Activated CD4-positive, alpha-beta memory T cell treated with anti-CD3 and anti-CD28 coated beads, Interleukin-2, amount 10 ng/mL, durations not matched to agents 7 days and 5 days (primary cell): ENCODE data around the gene PERCC1. TPM values are rescaled to one million over a fixed set of nuclear protein-coding genes. Genes with fewer than 3 reads are reported as not detected.

Experiments
- CTCF ChIA-PET: fragments of 350-600 bp; sonication (Branson Sonifier 250); formaldehyde crosslinking; loops from one replicate; lab custom pipeline; 2021; ENCODE audit warnings: antibody characterized with exemption, inconsistent platforms; lab: Charles Lee
- POLR2A ChIA-PET: fragments of 350-600 bp; sonication (Branson Sonifier 250); formaldehyde crosslinking; loops from one replicate; lab custom pipeline; 2021; ENCODE audit warnings: antibody characterized with exemption; lab: Charles Lee
- DNase-seq: peaks from one replicate; pipeline ENCODE4 v3.0.0-alpha.2; 2020
- H3K27ac Mint-ChIP-seq: one replicate; pipeline ENCODE4 v1.8.0; 2021; ENCODE audit warnings: mild to moderate bottlenecking, mixed read lengths
- H3K27me3 Mint-ChIP-seq: one replicate; pipeline ENCODE4 v1.8.0; 2021; ENCODE audit warnings: mixed read lengths
- H3K36me3 Mint-ChIP-seq: one replicate; pipeline ENCODE4 v1.8.0; 2021; ENCODE audit warnings: low read depth, mixed read lengths
- H3K4me1 Mint-ChIP-seq: one replicate; pipeline ENCODE4 v1.8.0; 2021; ENCODE audit warnings: mixed read lengths
- H3K4me3 Mint-ChIP-seq: one replicate; pipeline ENCODE4 v1.8.0; 2021; ENCODE audit warnings: mild to moderate bottlenecking, mixed read lengths
- H3K9me3 Mint-ChIP-seq: one replicate; pipeline ENCODE4 v1.8.0; 2021; ENCODE audit warnings: mixed read lengths
- total RNA-seq, 2 experiments: library from RNA; stranded (reverse); gene quantifications; one replicate each; pipeline ENCODE4 v1.2.3, GENCODE V29; 2021

PERCC1 gene
- total RNA-seq, 2 experiments from 2014 or later: not detected

DNA sequence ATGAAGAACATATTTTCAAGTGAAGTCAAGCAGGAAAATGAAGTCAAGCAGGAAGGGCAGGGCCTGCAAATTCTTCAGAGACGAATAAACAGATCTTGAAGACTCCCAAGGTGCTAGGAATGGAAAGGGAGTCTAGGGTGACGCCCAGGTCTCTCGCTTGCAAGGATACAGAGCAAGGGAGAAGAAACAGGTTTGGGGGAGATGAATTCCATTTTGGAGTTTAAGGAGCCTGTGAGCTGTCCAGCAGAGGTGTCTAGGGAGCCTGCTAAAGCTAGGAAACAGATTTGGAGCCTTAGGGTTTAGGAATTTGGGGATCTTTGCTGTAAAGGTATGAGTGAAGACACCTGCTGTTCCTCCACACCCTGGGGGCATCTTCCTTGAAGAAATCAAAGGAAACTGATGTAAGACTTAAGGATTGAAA is 14.3 kb upstream of the PERCC1 start:
- POLR2A ChIA-PET: interaction anchor here (1.4 kb wide), 1 partner anchor 107 kb away, joined by 3 read pairs; the partner anchor contains the start of gene UBE2I
- H3K36me3 Mint-ChIP-seq: peaks cover 12% of the 10 kb centered on the region
- H3K4me1 Mint-ChIP-seq: peaks cover 42% of the 10 kb centered on the region
- peak overlapping the region; percentile 26 for H3K27ac Mint-ChIP-seq
- H3K27me3 Mint-ChIP-seq: no peaks in the 10 kb centered on the region
- DNase-seq: no peak
- H3K9me3 Mint-ChIP-seq: no peaks in the 10 kb centered on the region
- CTCF ChIA-PET: interaction anchor here (0.7 kb wide), 1 partner anchor 194 kb away, joined by 3 read pairs; no protein-coding TSS in a partner anchor
- H3K4me3 Mint-ChIP-seq: no peak overlapping the region

DNA sequence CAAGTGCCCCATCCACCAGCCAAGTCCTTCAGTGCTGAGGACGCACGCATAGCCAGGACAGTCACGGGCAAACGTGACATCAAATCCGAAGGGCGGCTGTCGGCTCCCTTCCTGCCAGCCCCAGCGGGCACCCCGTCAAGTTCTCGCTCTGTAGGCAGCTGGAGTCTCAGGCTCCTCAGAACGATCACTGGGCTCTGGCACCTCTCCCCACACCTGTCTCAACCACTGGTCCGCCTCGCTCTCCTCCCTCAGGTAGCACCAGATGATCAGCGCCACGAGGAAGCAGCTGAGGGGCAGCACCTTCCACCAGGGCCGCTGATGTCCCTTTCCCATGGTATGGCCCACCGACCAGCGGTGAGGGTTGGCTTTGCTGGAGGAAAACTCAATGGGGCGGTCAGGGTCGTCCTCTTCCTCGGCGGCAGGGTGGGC is 10.8 kb upstream of the PERCC1 start:
- DNase-seq: peak; percentile 24
- Mint-ChIP-seq H3K27ac (peak overlapping the region; percentile 98), H3K9me3 (no peaks in the 10 kb centered on the region), H3K4me1 (peaks cover 39% of the 10 kb centered on the region), H3K4me3 (peak overlapping the region; percentile 86), H3K36me3 (peaks cover 7% of the 10 kb centered on the region), H3K27me3 (no peaks in the 10 kb centered on the region)
- ChIA-PET CTCF (interaction anchor here (0.5 to 1.6 kb wide), 5 partner anchors 9 to 362 kb away, joined by 3 to 6 read pairs (median 4); partner anchors contain the start of genes NUBP2, SPSB3 and TMEM204), POLR2A (interaction anchor here (0.7 to 2.3 kb wide), 29 partner anchors 8 to 1112 kb away, joined by 3 to 19 read pairs (median 5); partner anchors contain the start of genes CHTF18, CRAMP1, EME2 and IFT140)

DNA sequence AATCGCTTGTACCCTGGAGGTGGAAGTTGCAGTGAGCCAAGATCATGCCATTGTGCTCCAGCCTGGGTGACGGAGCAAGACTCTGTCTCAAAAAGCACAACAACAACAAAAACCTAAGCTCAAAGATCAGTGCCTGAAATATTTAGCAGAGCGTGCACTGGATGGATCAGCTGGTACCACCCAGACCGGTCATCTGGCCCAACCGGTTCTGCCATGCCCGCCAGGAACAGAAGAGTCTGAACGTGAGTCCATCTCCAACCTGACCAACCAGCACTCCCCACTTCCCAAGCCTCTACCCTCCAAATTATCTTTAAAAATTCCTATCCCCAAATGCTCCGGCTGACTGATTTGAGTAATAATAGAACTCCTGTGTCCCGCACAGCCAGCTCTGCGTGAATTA is 8.8 kb upstream of the PERCC1 start:
- peak overlapping the region; percentile 86 for H3K4me3 Mint-ChIP-seq
- CTCF ChIA-PET: interaction anchor here (1.7 to 2.1 kb wide), 2 partner anchors 58 to 284 kb away, joined by 6 to 12 read pairs; partner anchors contain the start of gene MAPK8IP3
- H3K27ac Mint-ChIP-seq: peak overlapping the region; percentile 98
- H3K27me3 Mint-ChIP-seq: no peaks in the 10 kb centered on the region
- H3K4me1 Mint-ChIP-seq: peaks cover 33% of the 10 kb centered on the region
- POLR2A ChIA-PET: interaction anchor here (0.8 to 2.3 kb wide), 8 partner anchors 31 to 542 kb away, joined by 3 to 19 read pairs (median 4); partner anchors contain the start of genes RPS2, TELO2 and UBE2I
- H3K9me3 Mint-ChIP-seq: no peaks in the 10 kb centered on the region
- no peak for DNase-seq
- peaks cover 7% of the 10 kb centered on the region for H3K36me3 Mint-ChIP-seq

DNA sequence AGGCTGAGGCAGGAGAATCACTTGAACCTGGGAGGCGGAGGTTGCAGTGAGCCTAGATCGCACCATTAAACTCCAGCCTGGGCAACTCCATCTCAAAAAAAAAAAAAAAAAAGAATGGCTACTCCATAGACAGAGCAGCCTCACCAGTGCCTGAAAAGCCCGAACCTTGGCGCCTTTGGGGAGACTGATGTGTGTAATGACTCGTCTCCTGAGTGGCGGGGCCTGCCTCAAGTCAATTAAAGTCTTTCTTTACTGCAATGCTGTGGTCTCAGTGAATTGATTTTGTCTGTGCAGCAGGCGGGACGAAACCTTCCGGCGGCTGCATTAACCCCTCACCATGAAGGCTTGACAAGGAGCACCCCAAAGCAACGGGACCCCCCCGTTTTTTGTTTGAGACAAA is 6.8 kb upstream of the PERCC1 start:
- H3K27me3 Mint-ChIP-seq: no peaks in the 10 kb centered on the region
- peaks cover 24% of the 10 kb centered on the region for H3K4me1 Mint-ChIP-seq
- no peak for DNase-seq
- H3K27ac Mint-ChIP-seq: no peak overlapping the region
- peaks cover 7% of the 10 kb centered on the region for H3K36me3 Mint-ChIP-seq
- ChIA-PET CTCF (no interaction called here), POLR2A (no interaction called here)
- H3K9me3 Mint-ChIP-seq: no peaks in the 10 kb centered on the region
- no peak overlapping the region for H3K4me3 Mint-ChIP-seq

DNA sequence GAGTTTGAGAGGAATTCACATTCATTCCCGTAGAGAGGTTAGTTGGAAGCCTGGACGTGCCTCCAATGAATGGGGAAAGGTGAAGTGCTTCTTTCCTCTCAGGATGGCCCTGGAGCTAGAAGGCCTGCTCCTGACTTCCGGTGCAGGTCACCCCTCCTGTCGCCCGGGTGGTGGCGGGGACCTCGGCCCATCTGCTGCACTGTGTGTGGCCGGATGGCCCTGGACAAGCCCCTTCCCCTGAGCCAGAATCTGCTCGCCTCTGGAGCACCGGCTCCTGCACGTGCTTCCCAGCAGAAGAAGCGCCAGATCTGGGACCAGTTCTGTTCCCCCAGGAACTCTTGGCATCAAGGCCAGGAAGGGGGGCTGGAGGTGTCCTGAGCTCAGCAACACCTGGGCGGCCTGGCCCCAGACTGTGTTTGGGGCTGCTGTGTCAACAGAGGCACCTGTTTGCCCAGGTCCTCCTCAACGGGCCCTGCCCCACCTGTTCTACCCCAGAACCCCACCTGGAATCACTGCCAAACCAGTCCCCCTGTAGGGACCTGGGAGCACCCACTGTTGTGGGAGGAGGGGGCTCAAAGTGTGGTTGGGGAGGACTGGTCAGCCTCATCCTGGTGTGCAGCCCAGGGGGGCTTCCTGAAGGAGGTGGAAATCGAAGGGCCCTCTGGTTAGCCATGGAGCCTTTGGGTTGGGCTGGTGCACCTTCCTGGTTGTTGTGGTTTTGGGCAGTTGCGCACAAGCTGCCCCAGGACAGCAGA is 5.1 kb upstream of the PERCC1 start:
- Mint-ChIP-seq H3K4me1 (peaks cover 13% of the 10 kb centered on the region), H3K9me3 (no peaks in the 10 kb centered on the region), H3K27ac (no peak overlapping the region), H3K4me3 (no peak overlapping the region), H3K36me3 (peaks cover 5% of the 10 kb centered on the region), H3K27me3 (no peaks in the 10 kb centered on the region)
- no peak for DNase-seq
- ChIA-PET POLR2A (interaction anchor here (1.7 kb wide), 1 partner anchor 46 kb away, joined by 3 read pairs; no protein-coding TSS in a partner anchor), CTCF (no interaction called here)

DNA sequence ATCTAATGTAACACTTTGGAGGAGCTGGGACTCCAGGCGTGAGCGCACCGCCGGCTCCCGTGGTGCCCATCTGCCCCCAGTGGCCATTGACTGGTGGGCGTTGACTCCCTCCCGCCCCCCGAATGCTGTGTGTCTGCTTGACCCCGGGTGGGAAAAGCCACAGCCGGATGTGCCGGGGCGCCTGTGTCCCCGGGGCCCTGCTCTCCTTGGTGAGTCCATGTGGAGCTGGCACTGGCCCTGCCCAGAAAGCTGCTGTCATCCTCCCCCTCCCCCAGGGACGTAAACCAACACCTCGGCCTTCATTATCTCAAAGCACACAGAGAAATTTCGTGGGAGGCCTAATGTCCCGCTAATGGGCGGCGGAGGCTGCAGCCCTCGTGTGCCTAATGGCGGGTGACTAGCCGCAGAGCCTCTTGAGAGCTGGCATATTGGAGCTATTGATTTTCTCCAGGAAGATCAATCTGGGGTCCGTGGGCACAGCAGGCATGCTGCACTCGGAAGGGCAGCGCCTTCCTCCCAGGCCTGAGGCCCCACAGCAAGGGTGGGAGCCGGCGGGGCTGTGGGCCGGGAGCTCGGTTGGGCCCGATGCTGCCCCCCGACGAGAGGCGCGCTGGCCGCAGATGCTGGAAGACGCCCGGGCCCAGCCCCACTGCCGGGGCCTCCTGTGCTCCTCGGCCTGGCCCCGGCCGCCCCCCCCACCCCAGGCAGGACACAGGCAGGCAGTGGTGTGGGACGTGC is 4.0 kb upstream of the PERCC1 start:
- ChIA-PET CTCF (interaction anchor here (1.4 kb wide), 1 partner anchor 279 kb away, joined by 3 read pairs; the partner anchor contains the start of gene MAPK8IP3), POLR2A (interaction anchor here (1.7 kb wide), 1 partner anchor 47 kb away, joined by 3 read pairs; no protein-coding TSS in a partner anchor)
- H3K36me3 Mint-ChIP-seq: no peaks in the 10 kb centered on the region
- H3K27me3 Mint-ChIP-seq: no peaks in the 10 kb centered on the region
- H3K27ac Mint-ChIP-seq: no peak overlapping the region
- peaks cover 5% of the 10 kb centered on the region for H3K4me1 Mint-ChIP-seq
- no peak for DNase-seq
- no peak overlapping the region for H3K4me3 Mint-ChIP-seq
- H3K9me3 Mint-ChIP-seq: no peaks in the 10 kb centered on the region

DNA sequence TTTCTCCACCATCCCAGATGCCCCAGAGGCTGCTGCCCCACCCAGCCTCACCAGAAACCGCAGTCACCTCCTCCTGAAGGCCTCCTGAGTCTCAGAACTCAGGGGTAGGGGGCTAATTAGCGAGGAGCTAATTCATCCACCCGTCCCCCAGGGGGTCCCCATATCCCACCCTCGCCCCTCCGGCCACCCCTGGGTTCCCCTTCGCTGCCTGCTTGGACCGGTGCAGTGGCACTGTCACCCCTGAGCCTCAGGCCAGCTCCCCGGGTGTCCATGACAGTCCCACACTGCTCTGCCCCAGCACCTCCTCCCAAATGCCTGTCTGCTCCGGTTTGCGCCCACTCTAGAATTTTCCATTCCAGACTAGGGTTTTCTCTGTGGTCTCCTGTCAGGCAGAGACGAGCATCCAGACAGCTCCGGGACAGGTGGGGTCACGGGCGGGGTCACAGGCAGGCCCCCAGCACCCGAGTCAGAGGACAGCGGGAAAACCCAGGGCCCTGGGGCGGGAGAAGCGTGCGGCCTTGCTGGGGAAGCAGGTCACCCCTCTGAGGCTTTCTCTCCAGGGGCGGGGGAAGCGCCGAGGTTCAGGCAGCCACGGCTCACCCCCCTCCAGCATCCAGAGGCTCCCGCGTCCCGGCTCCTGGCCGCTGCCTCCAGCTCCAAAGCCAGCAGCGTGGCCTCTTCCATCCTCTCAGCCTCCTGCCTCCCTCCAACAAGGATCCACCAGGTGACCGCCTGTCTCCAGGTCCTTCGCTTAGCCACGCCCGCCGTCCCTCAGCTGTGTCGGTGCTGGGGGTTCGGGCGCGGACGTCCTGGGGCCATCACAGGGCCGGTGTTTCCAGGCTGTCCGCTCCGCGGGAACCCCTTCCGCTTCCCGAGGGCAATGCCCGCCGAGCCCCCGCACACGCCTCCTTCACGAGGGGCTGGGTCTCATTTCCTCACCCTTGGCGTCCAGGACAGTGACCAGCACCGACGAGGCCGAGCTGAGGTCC is 3.1 kb upstream of the PERCC1 start:
- Mint-ChIP-seq H3K27ac (no peak overlapping the region), H3K36me3 (no peaks in the 10 kb centered on the region), H3K4me1 (no peaks in the 10 kb centered on the region), H3K9me3 (no peaks in the 10 kb centered on the region), H3K4me3 (no peak overlapping the region), H3K27me3 (no peaks in the 10 kb centered on the region)
- CTCF ChIA-PET: interaction anchor here (1.4 kb wide), 1 partner anchor 278 kb away, joined by 3 read pairs; the partner anchor contains the start of gene MAPK8IP3
- POLR2A ChIA-PET: interaction anchor here (0.7 to 1.7 kb wide), 2 partner anchors 14 to 48 kb away, joined by 3 read pairs; no protein-coding TSS in a partner anchor
- DNase-seq: no peak

DNA sequence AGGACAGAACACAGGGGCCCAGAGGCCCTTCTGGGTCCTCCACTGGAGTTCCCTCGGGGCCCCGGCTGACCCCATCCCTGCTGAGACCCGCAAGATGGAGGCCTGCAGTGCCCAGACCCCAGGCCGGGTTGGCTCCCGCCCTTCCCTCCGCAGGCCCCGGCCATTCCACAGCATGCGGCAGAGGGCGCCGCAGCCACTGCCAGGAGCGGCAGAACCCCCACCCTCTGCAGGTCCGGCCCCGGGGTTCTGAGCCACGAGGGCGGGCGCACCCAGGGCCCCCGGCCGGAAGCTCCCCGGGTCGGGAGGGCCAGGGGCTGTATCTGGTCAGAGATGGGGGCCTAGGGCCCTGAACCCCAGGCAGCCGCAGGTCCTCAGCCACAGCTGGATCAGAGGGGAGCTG is 2.4 kb upstream of the PERCC1 start:
- no peaks in the 10 kb centered on the region for H3K27me3 Mint-ChIP-seq
- DNase-seq: peak; percentile 52
- no peaks in the 10 kb centered on the region for H3K9me3 Mint-ChIP-seq
- no peak overlapping the region for H3K4me3 Mint-ChIP-seq
- no peaks in the 10 kb centered on the region for H3K4me1 Mint-ChIP-seq
- no peaks in the 10 kb centered on the region for H3K36me3 Mint-ChIP-seq
- ChIA-PET POLR2A (interaction anchor here (0.7 to 3.0 kb wide), 3 partner anchors 8 to 277 kb away, joined by 3 to 9 read pairs (median 4); partner anchors contain the start of genes MAPK8IP3 and UQCC4), CTCF (interaction anchor here (0.8 to 1.1 kb wide), 2 partner anchors 8 to 115 kb away, joined by 3 read pairs; partner anchors contain the start of gene UQCC4)
- no peak overlapping the region for H3K27ac Mint-ChIP-seq

DNA sequence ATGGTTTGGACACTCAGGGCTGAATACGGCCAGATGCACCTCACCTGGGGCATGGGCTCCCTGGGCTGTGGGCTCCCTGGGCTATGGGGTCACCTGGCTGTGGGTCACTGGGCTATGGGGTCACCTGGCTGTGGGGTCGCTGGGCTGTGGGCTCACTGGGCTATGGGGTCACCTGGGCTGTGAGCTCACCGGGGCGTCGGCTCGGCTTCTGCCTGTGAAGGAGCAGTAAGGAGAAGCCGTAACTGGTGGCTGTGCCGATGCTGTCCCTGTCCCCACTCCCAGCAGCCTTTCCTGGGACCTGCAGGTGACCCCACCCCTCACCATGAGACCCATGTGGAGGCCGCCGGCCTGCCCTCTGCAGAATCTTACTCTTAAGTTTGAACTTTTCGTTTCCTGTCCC is 1.9 kb upstream of the PERCC1 start:
- Mint-ChIP-seq H3K27me3 (no peaks in the 10 kb centered on the region), H3K4me3 (no peak overlapping the region), H3K36me3 (no peaks in the 10 kb centered on the region), H3K27ac (no peak overlapping the region), H3K9me3 (no peaks in the 10 kb centered on the region), H3K4me1 (no peaks in the 10 kb centered on the region)
- ChIA-PET POLR2A (interaction anchor here (0.7 to 3.0 kb wide), 3 partner anchors 8 to 277 kb away, joined by 3 to 9 read pairs (median 4); partner anchors contain the start of genes MAPK8IP3 and UQCC4), CTCF (interaction anchor here (0.8 to 1.1 kb wide), 2 partner anchors 9 to 115 kb away, joined by 3 read pairs; partner anchors contain the start of gene UQCC4)
- DNase-seq: no peak

DNA sequence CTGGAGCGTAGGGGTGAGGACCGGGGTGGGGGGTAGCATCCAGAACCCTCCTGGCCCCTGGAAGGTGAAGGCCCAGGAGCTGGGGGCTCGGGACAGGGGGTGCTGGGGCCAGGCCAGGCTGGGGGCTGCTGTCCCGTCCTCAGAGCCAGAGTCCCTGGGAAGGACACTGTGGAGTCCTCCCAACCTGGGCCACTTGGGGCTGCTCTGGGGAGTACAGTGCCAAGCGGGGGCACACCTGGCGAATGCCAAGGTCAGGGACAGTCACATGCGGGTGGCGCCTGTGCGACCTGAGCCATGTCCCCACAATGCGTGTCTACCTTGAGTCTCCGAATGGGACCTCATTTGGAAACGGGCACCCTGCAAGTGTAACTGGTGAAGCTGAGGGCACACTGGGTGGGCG is 1.2 kb upstream of the PERCC1 start:
- CTCF ChIA-PET: interaction anchor here (1.1 kb wide), 1 partner anchor 114 kb away, joined by 3 read pairs; no protein-coding TSS in a partner anchor
- H3K4me1 Mint-ChIP-seq: no peaks in the 10 kb centered on the region
- H3K9me3 Mint-ChIP-seq: no peaks in the 10 kb centered on the region
- H3K4me3 Mint-ChIP-seq: no peak overlapping the region
- POLR2A ChIA-PET: interaction anchor here (1.1 to 3.0 kb wide), 2 partner anchors 9 to 276 kb away, joined by 4 to 9 read pairs; partner anchors contain the start of genes MAPK8IP3 and UQCC4
- no peaks in the 10 kb centered on the region for H3K36me3 Mint-ChIP-seq
- no peak for DNase-seq
- H3K27me3 Mint-ChIP-seq: no peaks in the 10 kb centered on the region
- no peak overlapping the region for H3K27ac Mint-ChIP-seq

DNA sequence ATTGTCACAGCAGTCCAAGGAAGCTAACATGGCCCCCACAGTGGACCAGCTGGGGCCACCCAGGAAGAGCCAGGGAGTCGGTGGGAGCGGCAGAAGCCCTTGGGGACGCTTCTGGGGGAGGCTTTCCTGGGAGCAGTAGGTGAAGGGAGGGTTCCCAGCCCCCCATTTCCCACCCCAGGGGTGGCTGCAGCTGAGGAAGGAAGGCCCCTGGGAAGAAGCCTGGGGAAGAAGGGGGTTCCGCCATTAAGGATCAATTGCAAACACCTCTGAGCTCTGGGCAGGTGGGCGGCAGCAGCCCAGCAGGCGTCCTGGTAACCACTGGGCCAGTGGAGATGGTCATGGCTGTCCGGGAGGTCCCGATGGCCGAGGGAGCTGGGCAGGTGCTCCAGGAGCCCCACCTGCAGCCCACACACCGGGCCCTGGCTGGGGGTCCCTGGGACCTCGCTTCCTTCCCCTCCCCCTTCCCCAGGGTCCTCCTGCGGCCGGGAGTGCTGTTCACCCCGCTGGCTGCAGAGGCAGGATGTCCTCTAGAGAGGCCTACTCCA is 592 bp upstream of the PERCC1 start:
- H3K4me3 Mint-ChIP-seq: no peak overlapping the region
- no peaks in the 10 kb centered on the region for H3K27me3 Mint-ChIP-seq
- CTCF ChIA-PET: no interaction called here
- H3K9me3 Mint-ChIP-seq: no peaks in the 10 kb centered on the region
- H3K27ac Mint-ChIP-seq: no peak overlapping the region
- DNase-seq: no peak
- POLR2A ChIA-PET: interaction anchor here (3.0 kb wide), 1 partner anchor 9 kb away, joined by 9 read pairs; the partner anchor contains the start of gene UQCC4
- no peaks in the 10 kb centered on the region for H3K36me3 Mint-ChIP-seq
- H3K4me1 Mint-ChIP-seq: no peaks in the 10 kb centered on the region
